ENCODE results near the gene DDX11.
"Not testable (repeated sequence)": the region's sequence is repeated elsewhere in the genome, so short reads cannot be mapped to it uniquely, and the experiment has no call there.

- TF ChIP-seq POLR2A (IDR thresholded peaks at IDR 0.05; ENCODE audit: low read depth, low read length); CTCF (conservative IDR thresholded peaks at IDR 0.05; ENCODE audit: low read depth, low read length); BHLHE40 (IDR thresholded peaks at IDR 0.05; ENCODE audit: low read depth, low read length); RAD21 (IDR thresholded peaks at IDR 0.05; ENCODE audit: low read length); FOS (IDR thresholded peaks at IDR 0.05; ENCODE audit: low read depth, low read length); MXI1 (IDR thresholded peaks at IDR 0.05; ENCODE audit: borderline replicate concordance, low read depth, low read length); RFX5 (IDR thresholded peaks at IDR 0.05; ENCODE audit: low read depth, low read length); MAFK (IDR thresholded peaks at IDR 0.05; ENCODE audit: low read depth, low read length); SMC3 (IDR thresholded peaks at IDR 0.05; ENCODE audit: low read depth, low read length); USF2 (IDR thresholded peaks at IDR 0.05; ENCODE audit: low read depth, low read length): not testable (repeated sequence)
Observed at GRCh38 chr12:31091629-31092028, 18.0 kb downstream of the DDX11 start.

All from IMR-90 (cell line).